IMR-90 (cell line): ENCODE measurements around the gene TESK2. TPM values are rescaled to one million over a fixed set of nuclear protein-coding genes. Genes with fewer than 3 reads are reported as not detected.

ENCODE experiments used
- ATAC-seq: fragments of 200-7000 bp; cut with Tn5 transposase; 2 replicates; pipeline ENCODE4 v1.9.1; 2020; ENCODE audit warnings: low read depth, mild to moderate bottlenecking, moderate library complexity
- BruUV-seq: library from RNA; stranded (reverse); fragments of 400-500 nt; replicated peaks from 2 replicates; lab custom pipeline; 2021; lab: Mats Ljungman, UMichigan
- CTCF ChIA-PET: fragments of 300-600 bp; formaldehyde crosslinking; extraction: SDS; loops from one replicate; lab custom pipeline; 2021; ENCODE audit warnings: antibody characterized with exemption; lab: Yijun Ruan, JAX
- POLR2A ChIA-PET: fragments of 300-600 bp; sonication (Branson Sonifier 250); formaldehyde crosslinking; loops from one replicate; lab custom pipeline; 2022; ENCODE audit warnings: antibody characterized with exemption; ENCODE audit not compliant: unreplicated experiment; lab: Charles Lee
- DNase-seq: peaks from one replicate; pipeline ENCODE4 v3.0.0; 2013
- H2AFZ ChIP-seq: replicated peaks from 2 replicates; pipeline ENCODE3; 2013; ENCODE audit warnings: low read length, mild to moderate bottlenecking; ENCODE audit not compliant: poor library complexity
- H2AK5ac ChIP-seq: 2 replicates; pipeline ENCODE4 v1.6.1; 2013; ENCODE audit warnings: low read depth, low read length, inconsistent platforms
- H2AK9ac ChIP-seq: replicated peaks from 2 replicates; pipeline ENCODE3; 2013; ENCODE audit warnings: mild to moderate bottlenecking, low read depth, low read length, moderate library complexity; ENCODE audit not compliant: poor library complexity
- H2BK120ac ChIP-seq: 2 replicates; pipeline ENCODE4 v1.6.1; 2013; ENCODE audit warnings: low read depth, low read length, inconsistent platforms
- H2BK15ac ChIP-seq: 3 replicates; pipeline ENCODE4 v1.6.1; 2013; ENCODE audit warnings: low read depth, low read length, inconsistent platforms
- H2BK20ac ChIP-seq: 2 replicates; pipeline ENCODE4 v1.6.1; 2013; ENCODE audit warnings: low read depth, mild to moderate bottlenecking, inconsistent platforms, low read length, moderate library complexity
- H2BK5ac ChIP-seq: 2 replicates; pipeline ENCODE4 v1.6.1; 2013; ENCODE audit warnings: mild to moderate bottlenecking, low read depth, low read length, inconsistent platforms; ENCODE audit not compliant: poor library complexity, severe bottlenecking
- H3K14ac ChIP-seq: replicated peaks from 2 replicates; pipeline ENCODE4 v1.6.1; 2013; ENCODE audit warnings: low read depth, low read length, inconsistent platforms
- H3K18ac ChIP-seq: 2 replicates; pipeline ENCODE4 v1.6.1; 2013; ENCODE audit warnings: low read depth, low read length, control low read depth
- H3K23ac ChIP-seq: 2 replicates; pipeline ENCODE4 v1.6.1; 2013; ENCODE audit warnings: low read depth, low read length, inconsistent platforms
- H3K27ac ChIP-seq: 2 replicates; pipeline ENCODE4 v1.5.1; 2013; ENCODE audit warnings: mild to moderate bottlenecking, control low read depth, low read length; ENCODE audit not compliant: insufficient read depth
- H3K27me3 ChIP-seq: 2 replicates; pipeline ENCODE4 v1.6.1; 2013; ENCODE audit warnings: low read length; ENCODE audit not compliant: control insufficient read depth, insufficient read depth
- H3K36me3 ChIP-seq: 2 replicates; pipeline ENCODE4 v1.6.1; 2013; ENCODE audit warnings: low read length, mixed read lengths; ENCODE audit not compliant: control insufficient read depth, insufficient read depth
- H3K4ac ChIP-seq: 2 replicates; pipeline ENCODE4 v1.6.1; 2013; ENCODE audit warnings: low read depth, low read length, inconsistent platforms
- H3K4me1 ChIP-seq: 2 replicates; pipeline ENCODE4 v1.6.1; 2013; ENCODE audit warnings: low read length, mixed read lengths; ENCODE audit not compliant: control insufficient read depth, insufficient read depth
- H3K4me2 ChIP-seq: 2 replicates; pipeline ENCODE4 v1.6.1; 2013; ENCODE audit warnings: low read depth, mild to moderate bottlenecking, control low read depth, low read length, moderate library complexity
- H3K4me3 ChIP-seq: 2 replicates; pipeline ENCODE4 v1.5.1; 2013; ENCODE audit warnings: low read depth, mild to moderate bottlenecking, control low read depth, low read length, moderate library complexity; ENCODE audit not compliant: insufficient read depth
- H3K56ac ChIP-seq: 2 replicates; pipeline ENCODE4 v1.6.1; 2013; ENCODE audit warnings: low read length, inconsistent platforms; ENCODE audit not compliant: insufficient read depth; ENCODE audit errors: extremely low read depth
- H3K79me1 ChIP-seq, 2 experiments: 2 replicates each; pipeline ENCODE4 v1.6.1; 2013; ENCODE audit warnings: low read length in 2 of 2, inconsistent platforms in 1 of 2, low read depth in 1 of 2
- H3K9ac ChIP-seq: 2 replicates; pipeline ENCODE4 v1.6.1; 2013; ENCODE audit warnings: low read depth, low read length, control low read depth
- H3K9me1 ChIP-seq: 2 replicates; pipeline ENCODE4 v1.6.1; 2013; ENCODE audit warnings: low read length, inconsistent platforms; ENCODE audit not compliant: insufficient read depth
- H3K9me3 ChIP-seq: 2 replicates; pipeline ENCODE4 v1.6.1; 2013; ENCODE audit warnings: low read length; ENCODE audit not compliant: control insufficient read depth, insufficient read depth
- H4K20me1 ChIP-seq: 2 replicates; pipeline ENCODE4 v1.6.1; 2013; ENCODE audit warnings: low read length, inconsistent platforms; ENCODE audit not compliant: insufficient read depth
- H4K5ac ChIP-seq: 2 replicates; pipeline ENCODE4 v1.6.1; 2013; ENCODE audit warnings: mild to moderate bottlenecking, low read depth, low read length, control low read depth
- H4K8ac ChIP-seq, 2 experiments: 2 replicates each; pipeline ENCODE4 v1.6.1; 2013; ENCODE audit warnings: low read depth in 2 of 2, low read length in 2 of 2, control low read depth in 1 of 2, inconsistent platforms in 1 of 2
- H4K91ac ChIP-seq: 2 replicates; pipeline ENCODE4 v1.6.1; 2013; ENCODE audit warnings: low read depth, low read length, inconsistent platforms; ENCODE audit not compliant: insufficient read depth
- BHLHE40 ChIP-seq: fragments of 150-350 bp; IDR thresholded peaks from 2 replicates; pipeline ENCODE4 v1.6.1; 2016; ENCODE audit warnings: mild to moderate bottlenecking, low read depth, low read length
- CEBPB ChIP-seq: IDR thresholded peaks from 2 replicates; pipeline ENCODE4 v1.6.1; 2012; ENCODE audit warnings: low read depth, low read length, improper control_type of control experiment
- CHD1 ChIP-seq: IDR thresholded peaks from 2 replicates; pipeline ENCODE4 v1.6.1; 2012; ENCODE audit warnings: low read depth, low read length, improper control_type of control experiment
- FOS ChIP-seq: fragments of 150-350 bp; IDR thresholded peaks from 2 replicates; pipeline ENCODE4 v1.6.1; 2016; ENCODE audit warnings: low read depth, low read length
- MAFK ChIP-seq: IDR thresholded peaks from 2 replicates; pipeline ENCODE4 v1.6.1; 2012; ENCODE audit warnings: low read depth, low read length, improper control_type of control experiment
- MAZ ChIP-seq: IDR thresholded peaks from 2 replicates; pipeline ENCODE4 v1.6.1; 2012; ENCODE audit warnings: low read depth, mild to moderate bottlenecking, low read length, improper control_type of control experiment, moderate library complexity, borderline replicate concordance
- MXI1 ChIP-seq: IDR thresholded peaks from 2 replicates; pipeline ENCODE4 v1.6.1; 2012; ENCODE audit warnings: low read depth, mild to moderate bottlenecking, low read length, moderate library complexity, borderline replicate concordance
- NFE2L2 ChIP-seq: fragments of 150-350 bp; IDR thresholded peaks from 2 replicates; pipeline ENCODE4 v1.6.1; 2016; ENCODE audit warnings: low read depth, mild to moderate bottlenecking, low read length
- POLR2A ChIP-seq: IDR thresholded peaks from 2 replicates; pipeline ENCODE4 v1.6.1; 2012; ENCODE audit warnings: mild to moderate bottlenecking, low read depth, low read length
- RAD21 ChIP-seq: IDR thresholded peaks from 2 replicates; pipeline ENCODE4 v1.6.1; 2012; ENCODE audit warnings: low read length, improper control_type of control experiment
- RCOR1 ChIP-seq: IDR thresholded peaks from 2 replicates; pipeline ENCODE4 v1.6.1; 2012; ENCODE audit warnings: mild to moderate bottlenecking, low read length, improper control_type of control experiment; ENCODE audit not compliant: insufficient replicate concordance
- RFX5 ChIP-seq: IDR thresholded peaks from 2 replicates; pipeline ENCODE4 v1.8.0; 2012; ENCODE audit warnings: low read depth, mild to moderate bottlenecking, low read length, moderate library complexity
- SMC3 ChIP-seq: fragments of 150-350 bp; IDR thresholded peaks from 2 replicates; pipeline ENCODE4 v1.6.1; 2016; ENCODE audit warnings: low read depth, mild to moderate bottlenecking, antibody characterized with exemption, low read length, moderate library complexity
- WGBS, 2 experiments: methylation state at CpG; one replicate each; pipeline versions ENCODE4 v1.1.5 to v1.1.7; 2013; ENCODE audit warnings: missing lambda C conversion rate in 2 of 2; ENCODE audit not compliant: insufficient read length in 1 of 2; ENCODE audit errors: extremely low coverage in 2 of 2; 5-methylcytosine and 5-hydroxymethylcytosine counted together
- dilution Hi-C: fragments of 300-500 bp; cut with HindIII; formaldehyde crosslinking; loops from one replicate; pipeline ENCODE4 v1.14.3; 2018; ENCODE audit warnings: low sequenced_read_pairs; ENCODE audit not compliant: unreplicated experiment
- in situ Hi-C: fragments of 300-500 bp; cut with MboI; formaldehyde crosslinking; loops from 3 replicates; pipeline ENCODE4 v1.14.3; 2019; ENCODE audit warnings: low sequenced_read_pairs, inconsistent platforms, mixed read lengths
- intact Hi-C: fragments of 100-400 bp; cut with micrococcal nuclease; formaldehyde crosslinking; loops from 2 replicates; pipeline ENCODE4 v1.10.0; 2022
- polyA plus RNA-seq, 3 experiments: library from polyadenylated mRNA; depleted of rRNA; stranded (reverse); fragments of >200 nt; gene quantifications; 2 replicates each; pipeline ENCODE4 v1.2.3, GENCODE V29; 2012; ENCODE audit warnings: low replicate concordance in 1 of 3
- total RNA-seq: library from RNA; depleted of rRNA; stranded (reverse); fragments of >200 nt; gene quantifications from 2 replicates; pipeline ENCODE4 v1.2.3, GENCODE V29; 2012
- TF ChIP-seq, protein P1 (sequence below): fragments of 150-350 bp; IDR thresholded peaks from 2 replicates; pipeline ENCODE4 v1.6.1; 2017; ENCODE audit warnings: mild to moderate bottlenecking, antibody characterized with exemption, low read length, low read depth
- TF ChIP-seq, protein P2 (sequence below): fragments of 150-350 bp; IDR thresholded peaks from 2 replicates; pipeline ENCODE4 v1.6.1; 2016; ENCODE audit warnings: low read depth, mild to moderate bottlenecking, low read length, moderate library complexity, borderline replicate concordance
- TF ChIP-seq, protein P3 (sequence below): conservative IDR thresholded peaks from 2 replicates; pipeline ENCODE4 v1.5.1; 2012; ENCODE audit warnings: mild to moderate bottlenecking, low read depth, low read length, improper control_type of control experiment

TESK2 gene
- total and polyA plus RNA-seq, 2 of the 4 experiments (the other 2 are of a cell fraction), result 0.90 to 1.3 TPM

DNA sequence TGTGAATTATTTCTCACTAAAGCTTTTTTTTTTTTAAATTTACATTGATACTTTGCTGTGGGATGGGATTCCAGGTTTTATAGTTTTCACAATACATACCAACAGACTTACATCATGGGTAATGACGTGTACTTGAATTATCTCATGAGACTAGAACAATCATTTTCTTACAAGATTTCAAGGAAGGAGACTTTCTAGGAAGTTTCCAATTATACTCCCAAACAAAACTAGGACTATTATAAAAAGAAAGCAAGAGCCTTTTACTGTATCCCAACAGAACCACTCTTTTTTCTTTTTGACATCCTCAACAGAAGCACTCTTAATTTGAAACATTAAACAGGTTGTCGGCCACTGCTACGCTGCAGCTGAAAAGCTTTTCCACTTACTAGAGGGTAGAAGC is 48.7 kb downstream of the TESK2 start:
- Histone ChIP-seq H3K14ac (no peak overlapping the region; the same call in 1 of the 2 replicates), H2BK120ac (0 out of 2 replicates have a peak overlapping the region, but pooled peaks have one; percentile 32), H3K4me2 (no peak overlapping the region), H2BK20ac (no peak overlapping the region), H4K8ac (no peak overlapping the region), H3K23ac (no peak overlapping the region), H3K9ac (no peak overlapping the region), H3K18ac (no peak overlapping the region), H2BK15ac (no peak overlapping the region), H3K36me3 (no peaks in the 10 kb centered on the region), H2AFZ (no peak overlapping the region), H2AK5ac (no peak overlapping the region), H3K56ac (no peak overlapping the region), H3K4ac (peak overlapping the region; percentile 16; the same call in 1 of the 2 replicates), H3K9me1 (peaks cover 5% of the 10 kb centered on the region; the same call in 1 of the 2 replicates), H3K4me1 (peaks cover 5% of the 10 kb centered on the region), H4K91ac (no peak overlapping the region), H4K20me1 (0 out of 2 replicates have a peak, but pooled peaks cover 3% of the 10 kb centered on the region), H4K5ac (no peak overlapping the region), H3K4me3 (no peak overlapping the region), H2AK9ac (no peak overlapping the region), H2BK5ac (no peak overlapping the region), H3K27ac (no peak overlapping the region), H3K79me1 (no peaks in the 10 kb centered on the region), H3K27me3 (no peaks in the 10 kb centered on the region), H3K9me3 (no peaks in the 10 kb centered on the region)
- dilution Hi-C loops, result no loop called here
- no TSS peak for BruUV-seq
- ChIA-PET POLR2A (no interaction called here), CTCF (interaction anchor here (0.8 kb wide), 1 partner anchor 28 kb away, joined by 4 read pairs; no protein-coding TSS in a partner anchor)
- intact Hi-C loops, result no loop called here
- ATAC-seq (peak; percentile 72), DNase-seq (peak; percentile 85)
- in situ Hi-C loops, result no loop called here
- no peak for TF ChIP-seq CEBPB
- TF ChIP-seq RAD21, result no peak
- no peak for TF ChIP-seq SMC3
- TF ChIP-seq MAZ, result no peak
- no peak for TF ChIP-seq RFX5
- TF ChIP-seq, protein P1, sequence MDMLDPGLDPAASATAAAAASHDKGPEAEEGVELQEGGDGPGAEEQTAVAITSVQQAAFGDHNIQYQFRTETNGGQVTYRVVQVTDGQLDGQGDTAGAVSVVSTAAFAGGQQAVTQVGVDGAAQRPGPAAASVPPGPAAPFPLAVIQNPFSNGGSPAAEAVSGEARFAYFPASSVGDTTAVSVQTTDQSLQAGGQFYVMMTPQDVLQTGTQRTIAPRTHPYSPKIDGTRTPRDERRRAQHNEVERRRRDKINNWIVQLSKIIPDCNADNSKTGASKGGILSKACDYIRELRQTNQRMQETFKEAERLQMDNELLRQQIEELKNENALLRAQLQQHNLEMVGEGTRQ, result no peak
- TF ChIP-seq CHD1, result no peak
- TF ChIP-seq POLR2A, result no peak
- no peak for TF ChIP-seq MXI1
- TF ChIP-seq, protein P2, sequence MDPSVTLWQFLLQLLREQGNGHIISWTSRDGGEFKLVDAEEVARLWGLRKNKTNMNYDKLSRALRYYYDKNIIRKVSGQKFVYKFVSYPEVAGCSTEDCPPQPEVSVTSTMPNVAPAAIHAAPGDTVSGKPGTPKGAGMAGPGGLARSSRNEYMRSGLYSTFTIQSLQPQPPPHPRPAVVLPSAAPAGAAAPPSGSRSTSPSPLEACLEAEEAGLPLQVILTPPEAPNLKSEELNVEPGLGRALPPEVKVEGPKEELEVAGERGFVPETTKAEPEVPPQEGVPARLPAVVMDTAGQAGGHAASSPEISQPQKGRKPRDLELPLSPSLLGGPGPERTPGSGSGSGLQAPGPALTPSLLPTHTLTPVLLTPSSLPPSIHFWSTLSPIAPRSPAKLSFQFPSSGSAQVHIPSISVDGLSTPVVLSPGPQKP, result no peak
- TF ChIP-seq NFE2L2, result no peak
- TF ChIP-seq, protein P3, sequence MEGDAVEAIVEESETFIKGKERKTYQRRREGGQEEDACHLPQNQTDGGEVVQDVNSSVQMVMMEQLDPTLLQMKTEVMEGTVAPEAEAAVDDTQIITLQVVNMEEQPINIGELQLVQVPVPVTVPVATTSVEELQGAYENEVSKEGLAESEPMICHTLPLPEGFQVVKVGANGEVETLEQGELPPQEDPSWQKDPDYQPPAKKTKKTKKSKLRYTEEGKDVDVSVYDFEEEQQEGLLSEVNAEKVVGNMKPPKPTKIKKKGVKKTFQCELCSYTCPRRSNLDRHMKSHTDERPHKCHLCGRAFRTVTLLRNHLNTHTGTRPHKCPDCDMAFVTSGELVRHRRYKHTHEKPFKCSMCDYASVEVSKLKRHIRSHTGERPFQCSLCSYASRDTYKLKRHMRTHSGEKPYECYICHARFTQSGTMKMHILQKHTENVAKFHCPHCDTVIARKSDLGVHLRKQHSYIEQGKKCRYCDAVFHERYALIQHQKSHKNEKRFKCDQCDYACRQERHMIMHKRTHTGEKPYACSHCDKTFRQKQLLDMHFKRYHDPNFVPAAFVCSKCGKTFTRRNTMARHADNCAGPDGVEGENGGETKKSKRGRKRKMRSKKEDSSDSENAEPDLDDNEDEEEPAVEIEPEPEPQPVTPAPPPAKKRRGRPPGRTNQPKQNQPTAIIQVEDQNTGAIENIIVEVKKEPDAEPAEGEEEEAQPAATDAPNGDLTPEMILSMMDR, result no peak
- no peak for TF ChIP-seq BHLHE40
- no peak for TF ChIP-seq FOS
- TF ChIP-seq RCOR1, result no peak
- no peak for TF ChIP-seq MAFK
- 67% methylated on average over 1 of the region's 3 CpGs; no CpG with 5 or more reads in 1 of the 2 experiments for WGBS, 2 experiments
